Activated naive CD4-positive, alpha-beta T cell treated with anti-CD3 and anti-CD28 coated beads for 36 hours (primary cell): ENCODE results near the gene ADNP2. TPM values are rescaled to one million over a fixed set of nuclear protein-coding genes. Genes with fewer than 3 reads are reported as not detected.

Experiments
- CTCF ChIA-PET: fragments of 350-600 bp; sonication (Branson Sonifier 250); formaldehyde crosslinking; loops from one replicate; lab custom pipeline; 2021; ENCODE audit warnings: antibody characterized with exemption; lab: Charles Lee
- DNase-seq: peaks from one replicate; pipeline ENCODE4 v3.0.0-alpha.2; 2020
- H3K27ac Mint-ChIP-seq: one replicate; pipeline ENCODE4 v1.8.0; 2021; ENCODE audit warnings: mild to moderate bottlenecking, mixed read lengths
- H3K27me3 Mint-ChIP-seq: one replicate; pipeline ENCODE4 v1.8.0; 2021; ENCODE audit warnings: low read depth, mixed read lengths
- H3K36me3 Mint-ChIP-seq: one replicate; pipeline ENCODE4 v1.8.0; 2021; ENCODE audit warnings: low read depth, mixed read lengths
- H3K4me1 Mint-ChIP-seq: one replicate; pipeline ENCODE4 v1.8.0; 2021; ENCODE audit warnings: low read depth, mixed read lengths
- H3K4me3 Mint-ChIP-seq: one replicate; pipeline ENCODE4 v1.8.0; 2021; ENCODE audit warnings: mild to moderate bottlenecking, moderate library complexity, mixed read lengths
- H3K9me3 Mint-ChIP-seq: one replicate; pipeline ENCODE4 v1.8.0; 2021; ENCODE audit warnings: mixed read lengths
- intact Hi-C: fragments of 100-400 bp; cut with micrococcal nuclease; formaldehyde crosslinking; loops from one replicate; pipeline ENCODE4 v1.15.1; 2023
- total RNA-seq, 2 experiments: library from RNA; stranded (reverse); gene quantifications; one replicate each; pipeline ENCODE4 v1.2.3, GENCODE V29; 2021

Gene ADNP2
- total RNA-seq, 2 experiments from 2014 or later, result 16.8 to 18.0 TPM

DNA sequence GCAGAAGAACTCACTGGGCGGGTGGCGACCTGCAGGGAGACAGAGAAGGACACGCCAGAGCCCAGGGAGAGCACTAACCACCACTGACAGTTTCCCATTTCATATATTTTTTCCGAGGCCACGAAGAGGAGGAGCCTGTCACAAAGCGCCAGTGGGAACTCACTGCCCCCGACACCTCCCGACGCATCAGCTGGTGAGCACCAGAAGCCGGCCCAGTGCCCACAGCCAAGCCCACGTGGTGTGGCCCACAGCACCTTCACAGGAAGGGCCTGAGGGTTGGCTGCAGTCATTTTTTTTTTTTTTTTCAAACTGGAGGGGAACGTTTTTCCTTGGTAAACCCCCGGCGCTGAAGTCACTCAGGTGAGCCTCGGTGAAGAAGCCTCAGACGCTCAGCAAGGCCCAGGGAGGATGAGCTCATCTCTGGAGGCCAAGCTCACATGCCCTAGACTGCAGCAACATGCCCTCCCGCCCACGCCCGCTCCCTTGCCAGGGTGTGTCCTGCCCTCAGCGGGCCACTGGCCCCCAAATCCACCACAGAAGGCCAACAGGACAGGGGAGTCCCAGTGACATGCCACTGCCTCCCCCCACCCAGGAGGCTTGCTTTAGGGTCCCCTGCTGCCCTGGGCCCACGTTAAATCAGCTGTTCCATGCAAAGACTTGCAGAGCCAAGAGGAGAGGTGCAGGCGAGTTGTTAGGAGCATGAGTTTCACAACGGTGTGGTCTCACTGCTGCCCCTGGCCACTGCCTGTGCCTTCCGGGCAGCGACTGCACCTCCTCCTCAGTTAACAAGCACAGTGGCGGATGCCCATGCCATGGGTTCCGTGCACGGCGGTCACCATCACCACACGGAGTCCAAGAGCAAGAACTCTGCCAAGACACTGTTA is 70.1 kb downstream of the ADNP2 start:
- H3K27ac Mint-ChIP-seq, result no peak overlapping the region
- no peaks in the 10 kb centered on the region for H3K36me3 Mint-ChIP-seq
- DNase-seq, result no peak
- peaks cover 13% of the 10 kb centered on the region for H3K27me3 Mint-ChIP-seq
- CTCF ChIA-PET, result no interaction called here
- intact Hi-C loops, result no loop called here
- no peaks in the 10 kb centered on the region for H3K9me3 Mint-ChIP-seq
- peaks cover 6% of the 10 kb centered on the region for H3K4me1 Mint-ChIP-seq
- no peak overlapping the region for H3K4me3 Mint-ChIP-seq

DNA sequence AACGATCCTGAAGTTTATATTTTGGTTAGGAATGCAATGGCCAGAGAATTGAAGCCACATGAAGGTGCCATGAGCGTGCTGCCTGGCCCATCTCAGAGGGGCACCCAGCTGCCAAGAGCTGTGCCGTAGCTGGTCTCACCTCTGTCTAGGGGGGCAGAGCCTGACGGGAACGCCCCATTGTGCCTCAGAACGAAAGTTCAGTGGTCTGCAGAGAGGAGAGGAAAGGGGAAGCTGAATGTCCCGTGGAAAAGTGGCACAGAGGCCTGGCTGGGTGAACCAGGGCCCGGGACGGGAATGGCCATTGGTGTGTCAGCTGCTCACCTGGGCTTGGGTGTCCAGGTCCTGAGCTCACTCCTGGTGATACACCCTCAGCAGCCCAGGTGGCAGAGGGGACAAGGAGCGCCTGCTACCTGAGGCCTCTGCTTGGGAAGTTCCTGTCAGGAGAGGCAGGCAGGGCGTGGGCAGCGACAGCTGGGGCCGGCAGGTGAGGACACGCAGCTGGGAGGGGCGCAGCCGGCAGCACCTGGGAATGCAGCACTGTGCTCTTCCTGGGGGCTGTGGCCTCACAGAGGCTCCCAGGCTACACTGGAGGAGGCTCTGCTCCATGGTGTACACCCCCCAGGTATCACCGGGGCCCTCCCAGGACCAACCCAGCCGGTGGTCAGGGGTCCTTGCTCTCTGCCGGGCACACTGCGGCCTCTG is 70.9 kb downstream of the ADNP2 start:
- Mint-ChIP-seq H3K4me1 (peaks cover 6% of the 10 kb centered on the region), H3K27ac (no peak overlapping the region), H3K36me3 (no peaks in the 10 kb centered on the region), H3K27me3 (peaks cover 13% of the 10 kb centered on the region), H3K4me3 (no peak overlapping the region), H3K9me3 (no peaks in the 10 kb centered on the region)
- DNase-seq, result no peak
- CTCF ChIA-PET, result interaction anchor here (1.1 to 1.3 kb wide), 2 partner anchors 12 to 22 kb away, joined by 3 to 5 read pairs; no protein-coding TSS in a partner anchor
- intact Hi-C loops, result no loop called here

DNA sequence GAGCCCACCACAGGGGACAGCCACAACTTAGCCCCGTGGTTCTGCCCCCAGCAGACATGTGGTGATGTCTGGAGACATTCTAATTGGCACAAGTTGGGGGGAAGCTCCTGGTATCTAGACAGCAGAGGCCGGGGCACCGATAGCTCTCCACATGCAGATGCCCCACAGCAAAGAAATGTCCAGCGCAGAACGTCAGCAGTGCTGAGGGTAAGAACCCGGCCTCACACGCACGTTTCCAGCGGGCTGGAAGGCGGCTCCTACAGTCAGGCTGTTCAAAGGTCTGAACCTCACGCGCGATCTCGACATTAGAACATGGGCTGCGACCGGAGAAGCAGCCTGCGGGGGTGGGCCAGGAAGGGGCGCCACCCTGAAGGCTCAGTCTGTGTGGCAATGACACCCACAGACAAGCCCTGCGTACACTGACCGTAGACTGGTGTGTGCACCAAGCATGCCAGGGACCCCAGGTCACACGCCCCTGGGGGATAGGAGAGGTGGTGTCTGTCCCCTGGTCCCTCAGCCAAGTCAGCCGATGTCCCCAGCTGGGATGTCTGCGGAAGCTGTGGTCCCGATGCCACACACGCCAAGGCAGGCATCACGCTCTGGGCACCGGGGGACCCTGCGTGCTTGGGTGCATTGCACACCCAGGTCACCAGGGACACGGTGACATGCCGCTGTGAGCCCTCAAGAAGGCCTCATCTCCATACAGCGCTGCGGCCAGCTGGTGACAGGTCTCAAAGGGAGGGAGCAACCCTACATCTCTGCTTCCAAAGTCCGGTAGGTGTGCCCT is 71.9 kb downstream of the ADNP2 start:
- Mint-ChIP-seq H3K4me3 (no peak overlapping the region), H3K36me3 (no peaks in the 10 kb centered on the region), H3K4me1 (no peaks in the 10 kb centered on the region), H3K9me3 (peaks cover 3% of the 10 kb centered on the region), H3K27me3 (peaks cover 5% of the 10 kb centered on the region), H3K27ac (no peak overlapping the region)
- intact Hi-C loops, result no loop called here
- DNase-seq, result no peak
- CTCF ChIA-PET, result interaction anchor here (1.1 to 2.1 kb wide), 3 partner anchors 10 to 23 kb away, joined by 3 to 8 read pairs (median 5); no protein-coding TSS in a partner anchor

GRCh38 chr18:80181642-80182461 is 72.8 kb downstream of the ADNP2 start:
- Mint-ChIP-seq H3K4me3 (no peak overlapping the region), H3K4me1 (no peaks in the 10 kb centered on the region), H3K9me3 (peaks cover 6% of the 10 kb centered on the region), H3K27ac (no peak overlapping the region), H3K27me3 (no peaks in the 10 kb centered on the region), H3K36me3 (no peaks in the 10 kb centered on the region)
- CTCF ChIA-PET, result interaction anchor here (1.2 to 2.1 kb wide), 2 partner anchors 11 to 24 kb away, joined by 3 to 8 read pairs; no protein-coding TSS in a partner anchor
- no peak for DNase-seq
- intact Hi-C loops, result no loop called here

- no peak overlapping the region for H3K4me3 Mint-ChIP-seq
- no peaks in the 10 kb centered on the region for H3K4me1 Mint-ChIP-seq
- intact Hi-C loops, result no loop called here
- no peak overlapping the region for H3K27ac Mint-ChIP-seq
- H3K36me3 Mint-ChIP-seq, result no peaks in the 10 kb centered on the region
- DNase-seq, result no peak
- H3K27me3 Mint-ChIP-seq, result no peaks in the 10 kb centered on the region
- H3K9me3 Mint-ChIP-seq, result peaks cover 6% of the 10 kb centered on the region
- CTCF ChIA-PET, result interaction anchor here (1.2 to 2.1 kb wide), 2 partner anchors 12 to 25 kb away, joined by 3 to 8 read pairs; no protein-coding TSS in a partner anchor
Observed at GRCh38 chr18:80182855-80183254, 73.8 kb downstream of the ADNP2 start.

DNA sequence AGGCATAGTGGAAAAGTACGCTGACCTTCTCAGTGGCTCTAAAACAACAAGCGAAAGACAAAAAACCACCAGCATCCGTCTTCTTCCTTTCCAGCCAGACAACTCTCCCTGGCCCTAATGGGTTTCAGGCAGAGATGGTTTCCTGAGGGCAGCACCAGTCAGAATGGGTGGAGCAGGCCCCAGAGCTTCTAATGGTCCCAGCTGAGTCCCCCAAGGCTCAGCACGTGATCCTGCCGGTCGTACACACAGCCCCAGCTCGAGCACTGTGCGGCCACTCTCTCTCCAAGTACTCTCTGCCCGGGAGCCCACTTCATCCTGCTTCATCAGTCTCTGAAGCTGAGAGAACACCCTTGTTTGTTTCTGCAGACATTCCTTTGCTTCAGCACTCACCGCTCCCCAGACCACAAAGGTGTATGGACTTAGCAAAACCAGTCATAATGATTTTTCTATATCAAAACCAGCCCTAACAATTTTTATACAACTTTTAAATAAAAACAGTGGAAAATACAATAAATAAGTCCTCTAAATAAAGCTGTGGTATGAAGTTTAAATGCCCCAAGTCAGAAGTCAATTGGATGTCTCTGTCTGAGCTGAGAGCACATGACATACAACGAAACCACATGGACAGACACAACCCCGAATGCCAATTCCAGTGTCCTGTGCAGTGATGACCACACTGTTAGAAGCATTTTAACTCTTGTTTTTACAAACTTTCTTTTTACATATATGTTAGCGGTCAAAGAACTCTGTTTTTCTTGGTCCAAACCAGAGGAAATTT is 74.4 kb downstream of the ADNP2 start:
- CTCF ChIA-PET, result no interaction called here
- Mint-ChIP-seq H3K27me3 (no peaks in the 10 kb centered on the region), H3K9me3 (peaks cover 6% of the 10 kb centered on the region), H3K27ac (no peak overlapping the region), H3K4me1 (no peaks in the 10 kb centered on the region), H3K4me3 (no peak overlapping the region), H3K36me3 (no peaks in the 10 kb centered on the region)
- DNase-seq, result no peak
- intact Hi-C loops, result no loop called here

GRCh38 chr18:80184243-80184772 is 75.2 kb downstream of the ADNP2 start:
- no peaks in the 10 kb centered on the region for H3K36me3 Mint-ChIP-seq
- CTCF ChIA-PET, result no interaction called here
- DNase-seq, result no peak
- no peaks in the 10 kb centered on the region for H3K27me3 Mint-ChIP-seq
- intact Hi-C loops, result no loop called here
- no peak overlapping the region for H3K27ac Mint-ChIP-seq
- no peaks in the 10 kb centered on the region for H3K4me1 Mint-ChIP-seq
- H3K9me3 Mint-ChIP-seq, result peaks cover 6% of the 10 kb centered on the region
- H3K4me3 Mint-ChIP-seq, result no peak overlapping the region

DNA sequence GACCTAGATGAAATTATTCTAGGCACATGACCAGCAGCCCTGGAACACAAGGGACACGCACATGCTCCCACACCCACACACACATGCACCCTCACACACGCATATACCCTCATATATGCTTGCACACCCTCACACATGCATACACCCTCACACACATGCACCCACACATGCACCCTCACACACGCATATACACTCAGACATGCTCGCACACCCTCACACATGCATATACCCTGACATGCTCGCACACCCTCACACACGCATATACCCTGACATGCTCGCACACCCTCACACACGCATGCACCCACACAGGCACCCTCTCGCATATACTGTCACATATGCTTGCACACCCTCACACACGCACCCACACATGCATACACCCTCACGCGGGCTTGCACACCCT is 76.5 kb downstream of the ADNP2 start:
- no peak for DNase-seq
- no peaks in the 10 kb centered on the region for H3K4me1 Mint-ChIP-seq
- CTCF ChIA-PET, result no interaction called here
- intact Hi-C loops, result no loop called here
- H3K4me3 Mint-ChIP-seq, result no peak overlapping the region
- no peaks in the 10 kb centered on the region for H3K36me3 Mint-ChIP-seq
- H3K27me3 Mint-ChIP-seq, result no peaks in the 10 kb centered on the region
- H3K9me3 Mint-ChIP-seq, result peaks cover 6% of the 10 kb centered on the region
- no peak overlapping the region for H3K27ac Mint-ChIP-seq

- no peaks in the 10 kb centered on the region for H3K4me1 Mint-ChIP-seq
- peaks cover 6% of the 10 kb centered on the region for H3K9me3 Mint-ChIP-seq
- H3K36me3 Mint-ChIP-seq, result no peaks in the 10 kb centered on the region
- CTCF ChIA-PET, result no interaction called here
- no peak overlapping the region for H3K4me3 Mint-ChIP-seq
- intact Hi-C loops, result no loop called here
- H3K27ac Mint-ChIP-seq, result no peak overlapping the region
- DNase-seq, result no peak
- peaks cover 12% of the 10 kb centered on the region for H3K27me3 Mint-ChIP-seq
Observed at GRCh38 chr18:80187956-80188642, 79.0 kb downstream of the ADNP2 start.

DNA sequence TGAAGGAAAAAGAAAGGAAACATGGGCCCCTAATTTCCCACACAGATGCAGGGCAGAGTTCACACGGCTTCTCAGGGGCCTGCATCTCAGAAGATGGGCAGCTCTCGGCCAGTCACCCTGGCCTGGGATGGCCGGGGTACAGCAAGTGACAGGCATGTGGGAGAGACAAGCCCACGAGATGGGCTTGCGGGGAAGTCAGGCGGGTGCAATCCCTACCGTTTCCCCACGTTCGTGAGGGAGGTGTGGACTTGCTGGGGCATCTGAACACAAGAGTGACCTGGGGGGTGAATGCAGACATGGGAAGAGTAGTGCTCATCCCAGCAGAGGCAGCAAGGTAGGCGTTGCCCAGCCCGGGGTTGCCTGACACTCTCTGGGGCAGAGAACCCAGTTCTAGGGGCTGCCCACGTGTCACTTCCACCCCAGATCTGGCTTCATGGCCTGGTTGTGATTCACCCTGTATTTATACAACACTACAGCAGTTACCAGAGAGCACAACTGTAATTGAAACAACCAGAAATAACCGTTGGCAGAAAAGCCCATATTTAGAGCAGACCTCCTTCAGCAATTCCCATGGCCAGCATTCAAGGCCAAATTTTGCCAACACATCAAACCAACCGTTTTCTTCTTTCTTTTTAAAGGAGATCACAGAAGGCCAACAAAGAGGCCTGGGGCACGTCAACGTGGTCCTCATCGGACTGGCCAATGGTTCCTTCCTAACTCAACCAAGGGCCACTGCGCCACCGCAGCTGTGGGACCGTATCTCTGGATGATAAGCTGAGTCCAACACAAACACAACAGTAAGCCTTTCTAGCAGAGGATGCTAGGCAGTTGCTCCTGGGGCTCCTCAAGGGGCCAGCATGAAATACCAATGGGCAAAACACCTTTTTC is 79.8 kb downstream of the ADNP2 start:
- H3K27ac Mint-ChIP-seq, result no peak overlapping the region
- no peaks in the 10 kb centered on the region for H3K36me3 Mint-ChIP-seq
- H3K27me3 Mint-ChIP-seq, result peaks cover 14% of the 10 kb centered on the region
- DNase-seq, result no peak
- H3K4me3 Mint-ChIP-seq, result no peak overlapping the region
- intact Hi-C loops, result no loop called here
- CTCF ChIA-PET, result interaction anchor here (0.9 kb wide), 1 partner anchor 56 kb away, joined by 3 read pairs; no protein-coding TSS in a partner anchor
- H3K4me1 Mint-ChIP-seq, result no peaks in the 10 kb centered on the region
- H3K9me3 Mint-ChIP-seq, result peaks cover 6% of the 10 kb centered on the region
